Measurements from ENCODE around the gene GFPT2.

The GFPT2 gene

GRCh38 chr5:180334751-180335613 is 18.2 kb downstream of the GFPT2 start:
- FAIRE-seq (no peak), DNase-seq (ENCODE audit: low spot score) (no peak)

- DNase-seq (ENCODE audit: low spot score), result no peak
- FAIRE-seq, result no peak
These were observed 19.0 kb downstream of the GFPT2 start for GRCh38 chr5:180334176-180334575.

DNA sequence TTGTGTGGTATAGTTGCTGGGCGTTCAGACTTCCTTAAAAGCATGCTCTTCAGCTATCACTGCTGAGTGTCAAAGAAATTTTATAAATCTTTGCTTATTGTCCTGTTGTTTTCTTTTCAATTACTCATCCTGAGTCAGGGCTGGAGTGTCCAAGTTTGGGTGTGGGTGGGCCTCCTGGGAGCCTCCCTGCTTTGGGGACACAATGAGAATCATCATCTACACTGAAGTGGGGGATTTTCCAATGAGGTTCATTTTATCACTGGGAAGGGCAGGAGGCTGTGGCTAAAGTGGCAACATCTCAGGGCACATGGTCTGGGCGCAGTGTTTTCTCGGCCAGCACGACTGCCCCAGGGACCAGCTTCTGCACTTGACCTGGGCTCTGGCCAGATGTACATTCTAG is 19.5 kb downstream of the GFPT2 start:
- FAIRE-seq (no peak), DNase-seq (ENCODE audit: low spot score) (peak; percentile 62)

GRCh38 chr5:180332861-180333260 is 20.3 kb downstream of the GFPT2 start:
- DNase-seq (ENCODE audit: low spot score), result no peak
- no peak for FAIRE-seq

GRCh38 chr5:180332051-180332517 is 21.1 kb downstream of the GFPT2 start:
- DNase-seq (ENCODE audit: low spot score), result peak; percentile 62
- FAIRE-seq, result no peak

GRCh38 chr5:180331647-180331950 is 21.5 kb downstream of the GFPT2 start:
- DNase-seq (ENCODE audit: low spot score), result no peak
- no peak for FAIRE-seq

DNA sequence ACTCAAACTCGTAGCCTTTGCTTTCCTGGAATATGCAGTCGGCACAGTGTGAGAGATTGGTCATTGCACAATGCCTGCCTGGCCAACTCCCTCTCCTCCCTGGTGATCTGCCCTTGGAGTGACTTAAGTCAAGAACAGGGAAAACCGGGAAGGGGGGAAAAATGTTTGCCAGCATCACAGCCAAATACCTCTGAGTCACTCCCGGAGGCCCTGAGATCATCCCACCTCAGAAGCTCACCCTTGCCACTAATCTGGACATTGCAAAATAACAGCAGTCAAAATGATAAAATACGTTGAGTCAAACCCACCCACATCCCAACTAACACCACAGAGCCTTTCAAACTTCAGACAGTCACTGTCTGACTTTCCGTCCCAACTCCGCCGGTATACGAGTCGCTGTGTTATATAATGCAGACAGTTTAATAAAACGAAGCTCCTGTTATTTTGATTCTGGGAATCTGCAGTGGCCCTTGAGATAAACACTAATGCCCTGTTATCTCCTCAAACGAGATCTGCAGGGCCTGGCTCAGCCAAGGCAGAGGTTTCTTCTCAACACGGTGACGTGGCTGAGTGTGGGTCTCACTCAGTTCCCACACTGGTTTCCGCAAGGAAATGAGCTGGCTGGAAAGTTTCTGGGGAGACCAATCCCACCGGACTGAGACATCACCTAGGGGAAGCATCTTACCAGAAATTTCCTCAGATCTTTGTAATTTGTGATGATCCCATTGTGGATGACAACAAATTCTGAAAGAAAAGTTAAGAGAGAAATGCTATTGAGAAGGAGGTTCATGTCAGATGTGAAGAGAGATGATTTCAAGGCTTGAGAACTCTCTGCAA is 22.1 kb downstream of the GFPT2 start:
- DNase-seq (ENCODE audit: low spot score) (peak; percentile 76), FAIRE-seq (peak; percentile 77)

DNA sequence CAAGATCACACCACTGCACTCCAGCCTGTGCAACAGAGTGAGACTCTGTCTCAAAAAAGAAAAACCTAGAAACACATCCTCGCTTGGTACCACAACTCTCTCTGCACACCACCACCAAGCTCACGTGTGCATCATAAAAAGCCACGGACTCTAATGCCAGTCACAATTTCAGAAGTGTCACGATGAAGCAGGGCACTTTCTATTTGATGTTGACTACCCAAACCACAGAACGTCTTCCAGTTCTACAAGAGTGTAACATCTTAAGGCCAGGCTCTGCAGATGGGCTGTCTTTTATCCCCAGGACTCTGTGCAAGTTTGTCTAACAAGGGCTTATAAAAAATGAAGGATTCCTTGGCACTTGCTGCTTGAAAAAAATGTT is 22.9 kb downstream of the GFPT2 start:
- DNase-seq (ENCODE audit: low spot score), result no peak
- no peak for FAIRE-seq

DNA sequence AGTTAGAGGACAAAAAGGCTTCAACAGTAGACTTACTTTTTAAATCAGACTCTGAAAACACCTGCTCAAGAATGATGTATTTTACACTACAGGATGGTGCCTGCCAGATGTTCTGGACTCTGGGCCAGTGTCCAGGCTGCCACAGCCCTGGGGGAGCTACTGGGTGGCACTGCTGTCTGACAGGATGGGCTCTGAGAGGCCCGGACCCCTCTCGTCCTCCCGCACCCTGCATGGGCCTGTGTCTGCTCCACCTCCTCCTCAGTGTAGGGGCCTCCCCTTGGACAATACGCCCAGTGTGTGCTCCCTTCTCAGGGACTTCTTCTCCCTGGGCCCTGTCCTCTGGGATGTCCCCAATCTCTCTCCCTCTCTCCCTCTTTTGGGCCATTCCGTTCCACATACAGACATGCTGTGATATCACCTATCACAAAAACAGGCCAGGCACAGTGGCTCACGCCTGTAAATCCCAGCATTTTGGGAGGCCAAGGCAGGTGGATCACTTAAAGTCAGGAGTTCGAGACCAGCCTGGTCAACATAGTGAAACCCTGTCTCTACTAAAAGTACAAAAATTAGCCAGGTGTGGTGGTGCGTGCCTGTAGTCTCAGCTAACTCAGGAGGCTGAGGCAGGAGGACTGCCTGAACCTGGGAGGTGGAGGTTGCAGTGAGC is 23.4 kb downstream of the GFPT2 start:
- DNase-seq (ENCODE audit: low spot score) (no peak), FAIRE-seq (no peak)

DNA sequence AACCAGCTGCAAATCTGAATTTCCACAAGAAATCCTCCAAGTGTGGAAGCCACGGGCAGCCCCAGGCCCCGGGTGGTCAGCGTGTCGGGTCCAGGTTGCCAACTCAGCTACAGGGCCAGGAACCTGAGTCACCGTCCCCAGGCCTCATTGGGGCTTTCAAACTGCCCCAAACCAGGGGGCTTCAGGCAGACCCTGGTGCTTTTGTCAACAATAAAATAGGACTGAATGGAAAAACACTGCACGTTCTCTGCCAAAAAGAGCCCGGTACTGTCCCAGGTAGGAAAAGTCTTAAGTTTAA is 24.0 kb downstream of the GFPT2 start:
- no peak for DNase-seq (ENCODE audit: low spot score)
- no peak for FAIRE-seq

DNA sequence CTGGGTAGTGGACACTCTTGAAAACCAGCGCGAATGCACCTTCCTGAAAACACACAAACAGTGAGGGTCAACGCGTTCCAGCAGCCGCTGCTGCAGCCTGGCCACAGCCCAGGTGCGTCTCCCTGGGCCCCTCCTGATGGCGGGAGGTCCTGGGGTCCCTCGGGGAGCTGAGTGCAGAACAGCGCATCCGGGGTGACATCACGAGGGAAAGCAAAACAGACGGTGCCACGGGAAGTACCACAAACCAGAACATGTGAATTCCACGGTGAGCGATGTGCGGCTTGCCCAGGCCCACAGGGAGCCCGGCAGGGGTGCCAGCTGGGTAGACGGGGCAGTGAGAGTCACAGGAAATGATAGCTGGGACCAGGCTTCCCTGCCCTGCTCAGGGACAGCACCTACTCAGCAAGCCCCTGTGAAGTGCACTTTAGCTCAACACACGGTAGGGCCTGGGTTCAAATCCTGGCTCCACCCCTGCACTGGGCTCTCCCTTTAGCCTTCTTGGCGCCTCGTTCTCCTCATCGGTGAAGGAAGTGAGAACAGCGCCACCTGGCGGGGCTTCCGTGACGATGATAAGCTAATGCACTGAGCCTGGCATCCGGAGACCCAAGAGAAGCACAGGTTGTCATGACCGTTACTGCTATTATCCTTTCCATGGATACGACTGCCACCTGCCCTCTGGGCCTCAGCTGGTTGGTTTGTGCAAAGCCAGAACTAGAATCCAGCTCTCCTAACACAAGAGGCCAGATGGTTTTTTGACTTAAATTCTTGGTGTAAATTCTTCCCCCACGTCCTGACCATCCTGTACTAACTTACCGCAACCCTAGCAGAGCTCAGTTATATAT is 24.6 kb downstream of the GFPT2 start:
- FAIRE-seq, result no peak
- DNase-seq (ENCODE audit: low spot score), result peak; percentile 86

- DNase-seq (ENCODE audit: low spot score), result no peak
- no peak for FAIRE-seq
These were observed 26.1 kb downstream of the GFPT2 start for GRCh38 chr5:180326989-180327565.

GRCh38 chr5:180324601-180324950 is 28.6 kb downstream of the GFPT2 start:
- no peak for FAIRE-seq
- DNase-seq (ENCODE audit: low spot score), result no peak

- no peak for DNase-seq (ENCODE audit: low spot score)
- FAIRE-seq, result no peak
These were observed 29.1 kb downstream of the GFPT2 start for GRCh38 chr5:180323941-180324600.

DNA sequence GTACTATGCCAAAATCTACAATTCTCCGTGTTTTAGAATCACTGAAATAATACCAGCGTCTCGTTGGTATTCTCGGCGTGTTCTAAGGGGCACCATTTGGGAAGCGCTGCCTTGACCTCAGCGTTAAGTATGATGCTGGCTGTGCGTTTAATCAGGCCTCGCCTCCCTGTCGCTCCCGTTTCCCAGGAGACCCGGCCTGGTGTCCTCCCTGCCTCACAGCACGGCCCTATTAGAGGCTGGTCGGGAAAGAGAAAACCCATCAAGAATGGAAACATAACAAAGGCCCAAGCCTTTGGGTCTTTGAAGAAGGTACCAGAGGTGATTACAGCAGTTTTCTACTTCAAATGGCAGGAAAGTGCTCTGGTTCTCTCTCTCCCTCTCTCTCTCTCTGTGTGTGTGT is 30.0 kb downstream of the GFPT2 start:
- FAIRE-seq (no peak), DNase-seq (ENCODE audit: low spot score) (no peak)

GRCh38 chr5:180318456-180319089 is 34.6 kb downstream of the GFPT2 start:
- no peak for FAIRE-seq
- DNase-seq (ENCODE audit: low spot score), result no peak

DNA sequence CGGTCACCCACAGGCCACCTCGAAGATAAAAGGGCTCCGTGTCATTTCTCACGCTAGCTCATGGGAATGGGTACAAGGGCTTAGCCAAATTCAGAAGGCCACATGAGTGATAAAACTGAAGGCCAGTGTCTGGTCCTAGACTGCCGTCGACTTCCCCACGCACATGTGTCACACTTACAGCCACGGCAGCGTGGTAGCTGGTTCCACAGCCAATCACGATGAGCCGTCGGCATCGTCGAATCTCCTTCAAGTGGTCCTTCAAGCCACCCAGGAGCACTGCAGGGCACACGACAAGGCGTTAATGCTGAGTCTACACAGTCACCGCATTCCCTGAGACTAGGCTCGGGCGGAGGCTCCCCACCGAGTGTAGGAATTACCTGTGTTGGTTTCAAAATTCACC is 36.5 kb downstream of the GFPT2 start:
- FAIRE-seq (no peak), DNase-seq (ENCODE audit: low spot score) (no peak)

DNA sequence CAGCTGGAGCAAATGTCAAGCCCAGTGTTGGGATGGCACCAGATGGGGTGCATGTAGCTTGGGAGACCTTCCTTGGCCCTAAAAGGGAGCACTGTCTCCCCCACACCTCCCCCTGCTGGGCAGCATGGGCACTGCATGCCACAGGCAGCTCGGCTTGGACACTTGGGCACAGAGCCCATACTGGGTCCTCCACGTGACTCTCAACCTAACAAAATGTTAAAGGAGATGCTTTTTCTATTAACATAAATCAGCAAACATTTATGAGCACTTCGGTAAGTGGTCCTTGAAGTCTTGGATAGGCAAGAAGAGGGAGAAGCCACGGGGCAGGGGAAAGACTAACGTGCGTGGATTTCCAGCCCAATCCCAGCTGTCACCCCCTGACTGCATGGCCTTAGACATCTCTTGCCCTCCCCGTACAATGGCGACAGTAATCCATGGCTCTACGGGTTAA is 37.3 kb downstream of the GFPT2 start:
- FAIRE-seq, result no peak
- peak; percentile 64 for DNase-seq (ENCODE audit: low spot score)

GRCh38 chr5:180313677-180314505 is 39.2 kb downstream of the GFPT2 start:
- FAIRE-seq (no peak), DNase-seq (ENCODE audit: low spot score) (no peak)
